Panc1 (cell line): Measurements from ENCODE around the gene CFAP97D2. TPM values are rescaled to one million over a fixed set of nuclear protein-coding genes. Genes with fewer than 3 reads are reported as not detected.

Experiments used
- ATAC-seq: fragments of 200-7000 bp; cut with Tn5 transposase; 2 replicates; pipeline ENCODE4 v1.9.1; 2020; ENCODE audit warnings: mild to moderate bottlenecking, moderate library complexity
- BruUV-seq: library from RNA; stranded (reverse); fragments of 400-500 nt; replicated peaks from 2 replicates; lab custom pipeline; 2021; lab: Mats Ljungman, UMichigan
- CTCF ChIA-PET: fragments of 300-600 bp; sonication (Branson Sonifier 250); formaldehyde crosslinking; loops from one replicate; lab custom pipeline; 2022; ENCODE audit warnings: antibody characterized with exemption; lab: Charles Lee
- POLR2A ChIA-PET: fragments of 300-600 bp; sonication (Branson Sonifier 250); formaldehyde crosslinking; loops from one replicate; lab custom pipeline; 2022; ENCODE audit warnings: antibody characterized with exemption; lab: Charles Lee
- DNase-seq: peaks from one replicate; pipeline ENCODE4 v3.0.0-alpha.2; 2010; ENCODE audit warnings: low read depth, low spot score
- H3K27ac ChIP-seq: 2 replicates; pipeline ENCODE4 v1.5.1; 2011; ENCODE audit warnings: mild to moderate bottlenecking, low read length, inconsistent platforms
- H3K27me3 ChIP-seq: fragments of 200-500 bp; sonication (Bioruptor generic); 2 replicates; pipeline ENCODE4 v1.6.0; 2014; ENCODE audit warnings: low read length, inconsistent platforms; ENCODE audit not compliant: control insufficient read depth, insufficient read depth
- H3K36me3 ChIP-seq: fragments of 200-500 bp; sonication (Bioruptor generic); 2 replicates; pipeline ENCODE4 v1.5.1; 2014; ENCODE audit warnings: inconsistent platforms, mild to moderate bottlenecking, low read length, moderate library complexity; ENCODE audit not compliant: control insufficient read depth, insufficient read depth
- H3K4me1 ChIP-seq: 2 replicates; pipeline ENCODE4 v1.5.1; 2011; ENCODE audit warnings: inconsistent platforms, mild to moderate bottlenecking, low read length, moderate library complexity; ENCODE audit not compliant: control insufficient read depth, insufficient read depth
- H3K4me3 ChIP-seq, 2 experiments: 2 replicates each; pipeline ENCODE4 v1.5.1; 2011 to 2012; ENCODE audit warnings: low read depth in 2 of 2, low read length in 2 of 2, mild to moderate bottlenecking in 2 of 2, inconsistent platforms in 1 of 2, moderate library complexity in 1 of 2
- H3K9me3 ChIP-seq: fragments of 200-500 bp; sonication (Bioruptor generic); 2 replicates; pipeline ENCODE4 v1.5.1; 2014; ENCODE audit warnings: low read depth, mild to moderate bottlenecking, inconsistent platforms, low read length, moderate library complexity; ENCODE audit not compliant: control insufficient read depth, insufficient read depth
- CTCF ChIP-seq: fragments of 450-650 bp; IDR thresholded peaks from 2 replicates; pipeline ENCODE4 v1.5.1; 2017; ENCODE audit warnings: mild to moderate bottlenecking
- POLR2AphosphoS5 ChIP-seq: IDR thresholded peaks from 2 replicates; pipeline ENCODE4 v1.6.1; 2012; ENCODE audit warnings: mild to moderate bottlenecking, low read depth, low read length, moderate library complexity
- REST ChIP-seq, 2 experiments: IDR thresholded peaks; 2 replicates each; pipeline ENCODE4 v1.6.1; 2011 to 2012; ENCODE audit warnings: low read depth in 2 of 2, control low read depth in 1 of 2, low read length in 1 of 2, mild to moderate bottlenecking in 1 of 2, moderate library complexity in 1 of 2; ENCODE audit not compliant: insufficient read depth in 1 of 2
- SIN3A ChIP-seq: IDR thresholded peaks from 2 replicates; pipeline ENCODE4 v1.6.1; 2012; ENCODE audit warnings: low read depth, mild to moderate bottlenecking, low read length, moderate library complexity, borderline replicate concordance; ENCODE audit not compliant: insufficient read depth
- TCF7L2 ChIP-seq: IDR thresholded peaks from 2 replicates; pipeline ENCODE4 v1.6.1; 2011; ENCODE audit warnings: mild to moderate bottlenecking, low read depth, low read length, inconsistent platforms
- in situ Hi-C: cut with HindIII; loops from 2 replicates; pipeline ENCODE4 v1.10.0; 2016; ENCODE audit warnings: low sequenced_read_pairs, low pct_unique_long_range_greater_than_20kb
- intact Hi-C: fragments of 100-400 bp; cut with micrococcal nuclease; formaldehyde crosslinking; loops from one replicate; pipeline ENCODE4 v1.10.0; 2022; ENCODE audit not compliant: unreplicated experiment
- total RNA-seq: library from RNA; stranded (reverse); gene quantifications from one replicate; pipeline ENCODE4 v1.2.1, GENCODE V29; 2021; ENCODE audit not compliant: unreplicated experiment

The CFAP97D2 gene
- total RNA-seq, 1 experiment from 2014 or later = not detected

- in situ Hi-C loops = no loop called here
- Histone ChIP-seq H3K36me3 (no peaks in the 10 kb centered on the region), H3K4me1 (peaks cover 10% of the 10 kb centered on the region), H3K9me3 (no peaks in the 10 kb centered on the region), H3K27me3 (no peaks in the 10 kb centered on the region), H3K27ac (no peak overlapping the region), H3K4me3 (peak overlapping the region; percentile 17 to 35; a peak in 3 of 4 replicates)
- intact Hi-C loops = no loop called here
- ChIA-PET POLR2A (interaction anchor here (0.7 kb wide), 1 partner anchor 21 kb away, joined by 4 read pairs; no protein-coding TSS in a partner anchor), CTCF (no interaction called here)
- TF ChIP-seq REST (IDR thresholded peaks at IDR 0.05; ENCODE audit: insufficient read depth in 1 of 2, low read depth in 2 of 2, low read length in 1 of 2) (no peak), POLR2AphosphoS5 (no peak), CTCF (no peak), SIN3A (no peak), TCF7L2 (no peak)
- no TSS peak for BruUV-seq
- DNase-seq = no peak
- ATAC-seq = peak; percentile 62; the same call in 1 of the 2 replicates
These were observed 22.9 kb upstream of the CFAP97D2 start for GRCh38 chr13:114155926-114156883.

GRCh38 chr13:114157869-114158495 is 21.1 kb upstream of the CFAP97D2 start:
- no peak for DNase-seq
- H3K9me3 ChIP-seq = no peaks in the 10 kb centered on the region
- in situ Hi-C loops = no loop called here
- ChIA-PET CTCF (no interaction called here), POLR2A (no interaction called here)
- no peak for ATAC-seq
- TF ChIP-seq CTCF (no peak), REST (IDR thresholded peaks at IDR 0.05; ENCODE audit: insufficient read depth in 1 of 2, low read depth in 2 of 2, low read length in 1 of 2) (no peak), SIN3A (no peak), POLR2AphosphoS5 (no peak), TCF7L2 (no peak)
- H3K27ac ChIP-seq = no peak overlapping the region
- intact Hi-C loops = no loop called here
- no peaks in the 10 kb centered on the region for H3K27me3 ChIP-seq
- BruUV-seq = no TSS peak
- H3K4me1 ChIP-seq = peaks cover 4% of the 10 kb centered on the region; the same call in 1 of the 2 replicates
- H3K4me3 ChIP-seq = no peak overlapping the region
- no peaks in the 10 kb centered on the region for H3K36me3 ChIP-seq
